ENCODE data around the gene SLC35G6. TPM values are rescaled to one million over a fixed set of nuclear protein-coding genes. Genes with fewer than 3 reads are reported as not detected.

SLC35G6 gene
- total and polyA plus RNA-seq, 2 of the 13 experiments (the other 11 are each of a cell fraction or from before 2014, with no cell fraction given) = 0.07 TPM; not detected in 1

- TF ChIP-seq GLI4 (CRISPR knock-in tag; IDR thresholded peaks at IDR 0.05; ENCODE audit: borderline replicate concordance) (no peak), PATZ1 (CRISPR knock-in tag; IDR thresholded peaks at IDR 0.05) (peak; percentile 100), SOX6 (IDR thresholded peaks at IDR 0.05) (no peak), SOX6 (CRISPR knock-in tag; IDR thresholded peaks at IDR 0.05) (peak; percentile 62; the same call in 1 of the 2 replicates), ZSCAN21 (CRISPR knock-in tag; IDR thresholded peaks at IDR 0.05; ENCODE audit: borderline replicate concordance) (peak; percentile 80), ZSCAN31 (CRISPR knock-in tag; IDR thresholded peaks at IDR 0.05; ENCODE audit: low read depth) (peak; percentile 39), HNRNPL (IDR thresholded peaks at IDR 0.05; ENCODE audit: low read depth, low read length) (peak; percentile 66), MEIS2 (CRISPR knock-in tag; IDR thresholded peaks at IDR 0.05) (peak; percentile 93), SMAD9 (CRISPR knock-in tag; IDR thresholded peaks at IDR 0.05) (no peak), BHLHE40 (IDR thresholded peaks at IDR 0.05; ENCODE audit: low read length) (peak; percentile 80), HNF4G (IDR thresholded peaks at IDR 0.05; ENCODE audit: borderline replicate concordance, low read depth, low read length) (peak; percentile 72), HNF4G (CRISPR knock-in tag; IDR thresholded peaks at IDR 0.05; ENCODE audit: borderline replicate concordance, low read depth) (peak; percentile 35; the same call in 1 of the 2 replicates), ELF3 (CRISPR knock-in tag; IDR thresholded peaks at IDR 0.05) (peak; percentile 84), NR3C1 (CRISPR knock-in tag; IDR thresholded peaks at IDR 0.05) (no peak), PRDM4 (CRISPR knock-in tag; IDR thresholded peaks at IDR 0.05; ENCODE audit: borderline replicate concordance) (peak; percentile 94), ZNF879 (CRISPR knock-in tag; IDR thresholded peaks at IDR 0.05) (0 out of 2 replicates have a peak, but pooled peaks have one; percentile 45), ZNF607 (CRISPR knock-in tag; IDR thresholded peaks at IDR 0.05; ENCODE audit: borderline replicate concordance) (peak; percentile 77), NCOA1 (CRISPR knock-in tag; IDR thresholded peaks at IDR 0.05) (no peak; the same call in 1 of the 2 replicates), ZNF282 (IDR thresholded peaks at IDR 0.05; ENCODE audit: partially characterized antibody) (no peak), SNAI1 (CRISPR knock-in tag; IDR thresholded peaks at IDR 0.05; ENCODE audit: borderline replicate concordance) (no peak), PITX1 (CRISPR knock-in tag; IDR thresholded peaks at IDR 0.05) (peak; percentile 14; the same call in 1 of the 2 replicates)
- TF ChIP-seq, protein P1, sequence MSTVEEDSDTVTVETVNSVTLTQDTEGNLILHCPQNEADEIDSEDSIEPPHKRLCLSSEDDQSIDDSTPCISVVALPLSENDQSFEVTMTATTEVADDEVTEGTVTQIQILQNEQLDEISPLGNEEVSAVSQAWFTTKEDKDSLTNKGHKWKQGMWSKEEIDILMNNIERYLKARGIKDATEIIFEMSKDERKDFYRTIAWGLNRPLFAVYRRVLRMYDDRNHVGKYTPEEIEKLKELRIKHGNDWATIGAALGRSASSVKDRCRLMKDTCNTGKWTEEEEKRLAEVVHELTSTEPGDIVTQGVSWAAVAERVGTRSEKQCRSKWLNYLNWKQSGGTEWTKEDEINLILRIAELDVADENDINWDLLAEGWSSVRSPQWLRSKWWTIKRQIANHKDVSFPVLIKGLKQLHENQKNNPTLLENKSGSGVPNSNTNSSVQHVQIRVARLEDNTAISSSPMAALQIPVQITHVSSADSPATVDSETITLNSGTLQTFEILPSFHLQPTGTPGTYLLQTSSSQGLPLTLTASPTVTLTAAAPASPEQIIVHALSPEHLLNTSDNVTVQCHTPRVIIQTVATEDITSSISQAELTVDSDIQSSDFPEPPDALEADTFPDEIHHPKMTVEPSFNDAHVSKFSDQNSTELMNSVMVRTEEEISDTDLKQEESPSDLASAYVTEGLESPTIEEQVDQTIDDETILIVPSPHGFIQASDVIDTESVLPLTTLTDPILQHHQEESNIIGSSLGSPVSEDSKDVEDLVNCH (CRISPR knock-in tag; IDR thresholded peaks at IDR 0.05) = no peak
- TF ChIP-seq, protein P2, sequence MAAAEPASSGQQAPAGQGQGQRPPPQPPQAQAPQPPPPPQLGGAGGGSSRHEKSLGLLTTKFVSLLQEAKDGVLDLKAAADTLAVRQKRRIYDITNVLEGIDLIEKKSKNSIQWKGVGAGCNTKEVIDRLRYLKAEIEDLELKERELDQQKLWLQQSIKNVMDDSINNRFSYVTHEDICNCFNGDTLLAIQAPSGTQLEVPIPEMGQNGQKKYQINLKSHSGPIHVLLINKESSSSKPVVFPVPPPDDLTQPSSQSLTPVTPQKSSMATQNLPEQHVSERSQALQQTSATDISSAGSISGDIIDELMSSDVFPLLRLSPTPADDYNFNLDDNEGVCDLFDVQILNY (CRISPR knock-in tag; conservative IDR thresholded peaks at IDR 0.05) = peak; percentile 94
Observed at GRCh38 chr17:7484067-7484918, 3.0 kb downstream of the SLC35G6 start, which contains the start of gene POLR2A (continued).

All from HepG2 (cell line).